NCI-H1436 (cell line): ENCODE data around the gene FAM222A.

Source experiments
- DNase-seq: peaks from one replicate; lab custom pipeline; 2025; lab: John Stamatoyannopoulos, UW

Gene FAM222A

GRCh38 chr12:109772622-109773321 lies 59.1 kb downstream of the FAM222A start:
- DNase-seq: no peak

GRCh38 chr12:109773384-109774011 lies 59.9 kb downstream of the FAM222A start:
- no peak for DNase-seq

- DNase-seq: peak; percentile 52
Measured at GRCh38 chr12:109775172-109775881, 61.7 kb downstream of the FAM222A start.

GRCh38 chr12:109776624-109777023 lies 63.0 kb downstream of the FAM222A start:
- DNase-seq: no peak

- peak; percentile 35 for DNase-seq
Measured at GRCh38 chr12:109777544-109777943, 63.9 kb downstream of the FAM222A start.

- DNase-seq: no peak
Measured at GRCh38 chr12:109778684-109779083, 65.1 kb downstream of the FAM222A start.

- DNase-seq: no peak
Measured at GRCh38 chr12:109779382-109779781, 65.8 kb downstream of the FAM222A start.

- DNase-seq: no peak
Measured at GRCh38 chr12:109781668-109782325, 68.2 kb downstream of the FAM222A start.

- no peak for DNase-seq
Measured at GRCh38 chr12:109782326-109782703, 68.7 kb downstream of the FAM222A start.

- no peak for DNase-seq
Measured at GRCh38 chr12:109783135-109783964, 69.7 kb downstream of the FAM222A start.

- no peak for DNase-seq
Measured at GRCh38 chr12:109783965-109784244, 70.3 kb downstream of the FAM222A start.

- DNase-seq: no peak
Measured at GRCh38 chr12:109785854-109786253, 72.2 kb downstream of the FAM222A start.

GRCh38 chr12:109786799-109787198 lies 73.2 kb downstream of the FAM222A start:
- DNase-seq: no peak

- DNase-seq: no peak
Measured at GRCh38 chr12:109789526-109790048, 76.0 kb downstream of the FAM222A start.

GRCh38 chr12:109792992-109793391 lies 79.4 kb downstream of the FAM222A start:
- no peak for DNase-seq

- no peak for DNase-seq
Measured at GRCh38 chr12:109793411-109793810, 79.8 kb downstream of the FAM222A start.

- no peak for DNase-seq
Measured at GRCh38 chr12:109793826-109794501, 80.3 kb downstream of the FAM222A start.

- no peak for DNase-seq
Measured at GRCh38 chr12:109795023-109795422, 81.4 kb downstream of the FAM222A start.

GRCh38 chr12:109796057-109796456 lies 82.4 kb downstream of the FAM222A start:
- no peak for DNase-seq

- DNase-seq: no peak
Measured at GRCh38 chr12:109797905-109798669, 84.5 kb downstream of the FAM222A start.
